Activated T-helper 1 cell treated with anti-CD3 and anti-CD28 coated beads, Interleukin-12 subunit alpha, Interleukin-12 subunit beta, Interleukin-2, Interleukin-4 antibody, amounts not matched to agents 30 ng/mL and 10 ng/mL and 1 ng/mL, durations not matched to agents 14 hours and 24 hours and 36 hours (primary cell): ENCODE data around the gene PELI2. TPM values are rescaled to one million over a fixed set of nuclear protein-coding genes. Genes with fewer than 3 reads are reported as not detected.
A peak's percentile ranks its signal among the peaks of the same experiment; 100 is the strongest.

Experiments used
- DNase-seq: peaks from one replicate; pipeline ENCODE4 v3.0.0; 2021; ENCODE audit warnings: low spot score
- H3K27ac Mint-ChIP-seq: one replicate; pipeline ENCODE4 v1.8.0; 2021; ENCODE audit warnings: mild to moderate bottlenecking, mixed read lengths
- H3K27me3 Mint-ChIP-seq: one replicate; pipeline ENCODE4 v1.8.0; 2022; ENCODE audit warnings: mild to moderate bottlenecking, moderate library complexity, mixed read lengths; ENCODE audit not compliant: insufficient read depth
- H3K36me3 Mint-ChIP-seq: one replicate; pipeline ENCODE4 v1.8.0; 2021; ENCODE audit warnings: low read depth, mixed read lengths
- H3K4me1 Mint-ChIP-seq: one replicate; pipeline ENCODE4 v1.8.0; 2021; ENCODE audit warnings: low read depth, mixed read lengths
- H3K4me3 Mint-ChIP-seq: one replicate; pipeline ENCODE4 v1.8.0; 2021; ENCODE audit warnings: mild to moderate bottlenecking, moderate library complexity, mixed read lengths
- H3K9me3 Mint-ChIP-seq: one replicate; pipeline ENCODE4 v1.8.0; 2021; ENCODE audit warnings: mixed read lengths
- intact Hi-C: fragments of 100-400 bp; cut with micrococcal nuclease; formaldehyde crosslinking; loops from one replicate; pipeline ENCODE4 v1.15.1; 2024
- total RNA-seq: library from RNA; stranded (reverse); gene quantifications from 2 replicates; pipeline ENCODE4 v1.2.3, GENCODE V29; 2022

The PELI2 gene
- total RNA-seq, 1 donor from 2014 or later = 4.5 TPM

DNA sequence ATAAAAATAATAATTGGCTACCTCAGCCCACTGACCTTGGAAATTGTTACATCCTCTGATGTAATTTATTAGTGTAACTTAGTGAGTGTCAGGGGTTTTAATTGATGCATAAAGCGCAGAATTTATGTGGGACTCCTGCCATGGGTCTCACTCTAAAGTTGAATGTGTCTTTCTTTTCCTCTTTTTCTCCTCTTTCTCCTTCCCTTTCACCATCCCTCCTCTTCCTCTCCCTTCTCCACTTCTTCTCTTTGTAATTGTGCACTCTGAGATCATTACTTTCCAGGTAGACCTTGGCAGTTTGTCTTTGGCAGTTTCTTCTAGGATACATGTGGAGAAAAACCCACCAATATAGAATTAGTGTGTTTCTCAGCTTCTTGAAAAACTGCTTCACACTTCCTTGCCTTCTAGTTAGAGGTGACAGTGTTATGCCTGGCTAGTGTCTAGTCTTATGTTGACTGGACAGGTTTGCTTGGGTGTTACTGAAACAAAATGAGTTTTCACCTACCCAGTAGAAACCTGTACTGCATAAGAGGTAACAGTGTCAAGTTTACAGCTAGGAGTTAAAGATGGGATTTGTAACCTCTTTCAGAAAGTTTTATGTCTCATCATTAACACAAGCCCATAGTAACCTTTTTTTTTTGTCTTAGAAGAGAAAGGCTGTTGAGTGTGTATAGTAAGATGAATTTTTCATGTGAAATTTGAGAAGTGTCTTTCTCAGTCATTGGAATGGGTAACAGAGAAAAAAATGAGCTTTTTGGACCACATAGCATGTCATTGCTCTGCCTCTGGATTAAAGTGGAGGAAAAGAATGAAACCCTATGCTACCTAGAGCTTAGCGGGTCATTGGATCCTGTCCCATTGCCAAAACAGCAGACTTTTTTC lies 18.6 kb downstream of the PELI2 start:
- H3K27me3 Mint-ChIP-seq = peaks cover 7% of the 10 kb centered on the region
- H3K4me1 Mint-ChIP-seq = peaks cover 19% of the 10 kb centered on the region

GRCh38 chr14:56137453-56137807 lies 19.2 kb downstream of the PELI2 start:
- no peak for DNase-seq
- intact Hi-C loops = loop anchor here (10.0 kb wide), 1 partner anchor 927 kb away; no protein-coding TSS in a partner anchor

More for the DNA sequence above, 18.6 kb downstream of the PELI2 start:
- Mint-ChIP-seq H3K27ac (no peak overlapping the region), H3K9me3 (no peaks in the 10 kb centered on the region), H3K4me3 (no peak overlapping the region), H3K36me3 (peaks cover 2% of the 10 kb centered on the region)
- intact Hi-C loops = loop anchor here (10.0 kb wide), 1 partner anchor 928 kb away; no protein-coding TSS in a partner anchor
- no peak for DNase-seq

GRCh38 chr14:56137849-56138248 lies 19.6 kb downstream of the PELI2 start:
- no peak for DNase-seq
- Mint-ChIP-seq H3K27me3 (peaks cover 7% of the 10 kb centered on the region), H3K4me3 (no peak overlapping the region), H3K27ac (no peak overlapping the region), H3K9me3 (no peaks in the 10 kb centered on the region), H3K36me3 (peaks cover 2% of the 10 kb centered on the region), H3K4me1 (peaks cover 17% of the 10 kb centered on the region)
- intact Hi-C loops = loop anchor here (10.0 kb wide), 1 partner anchor 927 kb away; no protein-coding TSS in a partner anchor

More at GRCh38 chr14:56137453-56137807, 19.2 kb downstream of the PELI2 start:
- Mint-ChIP-seq H3K36me3 (peaks cover 2% of the 10 kb centered on the region), H3K9me3 (no peaks in the 10 kb centered on the region), H3K27me3 (peaks cover 7% of the 10 kb centered on the region), H3K4me1 (peaks cover 17% of the 10 kb centered on the region), H3K27ac (no peak overlapping the region), H3K4me3 (no peak overlapping the region)

- H3K27ac Mint-ChIP-seq = no peak overlapping the region
- DNase-seq = no peak
- intact Hi-C loops = loop anchor here (10.0 kb wide), 1 partner anchor 926 kb away; no protein-coding TSS in a partner anchor
- H3K27me3 Mint-ChIP-seq = peaks cover 7% of the 10 kb centered on the region
- no peaks in the 10 kb centered on the region for H3K9me3 Mint-ChIP-seq
- no peak overlapping the region for H3K4me3 Mint-ChIP-seq
- peaks cover 17% of the 10 kb centered on the region for H3K4me1 Mint-ChIP-seq
- H3K36me3 Mint-ChIP-seq = peaks cover 2% of the 10 kb centered on the region
Observed at GRCh38 chr14:56138928-56139327, 20.7 kb downstream of the PELI2 start.

DNA sequence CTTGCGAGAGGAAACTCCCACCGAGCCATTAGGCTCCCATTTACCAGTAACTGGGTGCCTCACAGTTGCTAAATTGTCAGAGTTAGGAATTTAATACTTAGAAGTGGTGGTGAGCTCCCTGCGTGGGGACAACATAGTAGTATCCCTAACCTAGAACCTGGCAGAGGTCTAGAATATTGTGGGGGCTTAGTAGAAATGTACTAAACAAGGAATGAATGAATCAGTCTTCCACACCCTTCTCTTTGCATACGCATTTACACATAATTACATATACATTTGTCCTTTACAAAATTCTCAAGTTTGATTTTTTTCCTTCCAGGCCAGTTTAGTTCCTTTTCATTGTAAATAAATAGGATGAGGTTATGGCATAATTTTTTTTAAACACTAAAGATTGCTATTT lies 24.1 kb downstream of the PELI2 start:
- Mint-ChIP-seq H3K4me3 (no peak overlapping the region), H3K9me3 (no peaks in the 10 kb centered on the region), H3K4me1 (peaks cover 23% of the 10 kb centered on the region), H3K27me3 (no peaks in the 10 kb centered on the region), H3K36me3 (no peaks in the 10 kb centered on the region), H3K27ac (no peak overlapping the region)
- DNase-seq = no peak
- intact Hi-C loops = no loop called here

DNA sequence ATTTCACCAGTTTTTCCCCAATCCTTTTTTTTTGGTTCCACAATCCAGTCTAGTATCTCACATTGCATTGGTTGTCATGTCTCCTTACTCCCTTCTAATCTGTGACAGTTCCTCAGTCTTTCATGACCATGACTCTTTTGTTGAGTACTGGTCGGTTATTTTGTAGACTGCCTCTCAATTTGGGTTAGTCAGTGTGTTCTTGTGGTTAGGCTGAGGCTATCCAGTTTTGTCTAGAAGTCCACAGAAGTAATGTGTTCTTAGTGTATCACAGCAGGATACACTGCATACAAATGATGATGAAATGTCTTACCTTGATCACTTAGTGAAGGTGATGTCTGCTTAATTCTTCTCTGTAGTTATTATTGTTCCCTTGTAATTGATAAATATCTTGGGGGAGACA lies 24.8 kb downstream of the PELI2 start:
- Mint-ChIP-seq H3K4me1 (peaks cover 30% of the 10 kb centered on the region), H3K27me3 (no peaks in the 10 kb centered on the region)
- DNase-seq = no peak

GRCh38 chr14:56144176-56144575 lies 26.0 kb downstream of the PELI2 start:
- H3K4me3 Mint-ChIP-seq = no peak overlapping the region
- H3K27ac Mint-ChIP-seq = no peak overlapping the region
- no peaks in the 10 kb centered on the region for H3K36me3 Mint-ChIP-seq
- peaks cover 39% of the 10 kb centered on the region for H3K4me1 Mint-ChIP-seq
- intact Hi-C loops = loop anchor here (2.0 kb wide), 1 partner anchor 13 kb away; no protein-coding TSS in a partner anchor
- no peaks in the 10 kb centered on the region for H3K9me3 Mint-ChIP-seq
- H3K27me3 Mint-ChIP-seq = no peaks in the 10 kb centered on the region
- no peak for DNase-seq

More for the DNA sequence above, 24.8 kb downstream of the PELI2 start:
- intact Hi-C loops = no loop called here
- Mint-ChIP-seq H3K36me3 (no peaks in the 10 kb centered on the region), H3K9me3 (no peaks in the 10 kb centered on the region), H3K27ac (no peak overlapping the region), H3K4me3 (no peak overlapping the region)

DNA sequence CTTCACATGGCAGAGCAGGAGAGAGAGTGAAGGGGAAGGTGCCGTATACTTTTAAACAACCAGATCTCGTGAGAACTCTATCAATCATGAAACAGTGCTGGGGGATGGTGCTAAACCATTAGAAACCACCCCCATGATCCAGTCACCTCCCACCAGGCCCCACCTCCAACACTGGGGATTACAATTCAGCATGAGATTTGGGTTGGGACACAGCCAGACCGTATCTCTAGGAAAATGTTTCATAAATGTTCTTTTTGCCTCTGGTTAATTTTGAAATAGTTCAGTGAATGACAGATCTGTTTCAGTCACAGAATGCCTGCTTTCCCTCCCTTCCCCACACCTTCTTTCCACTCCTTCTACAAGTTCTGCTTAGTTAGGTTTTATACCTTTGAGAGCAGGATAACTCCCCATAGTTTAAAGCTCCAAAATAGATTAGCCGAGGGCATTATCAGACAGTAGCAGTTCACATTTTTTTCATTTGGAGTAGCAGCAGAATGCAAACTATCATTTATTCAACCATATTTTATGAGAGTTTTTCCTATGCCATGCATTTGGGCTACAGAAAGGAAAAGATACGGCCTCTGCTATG lies 27.1 kb downstream of the PELI2 start:
- DNase-seq = no peak
- no peak overlapping the region for H3K27ac Mint-ChIP-seq
- peaks cover 37% of the 10 kb centered on the region for H3K4me1 Mint-ChIP-seq
- H3K27me3 Mint-ChIP-seq = no peaks in the 10 kb centered on the region
- intact Hi-C loops = loop anchor here (2.0 kb wide), 1 partner anchor 14 kb away; no protein-coding TSS in a partner anchor
- H3K9me3 Mint-ChIP-seq = no peaks in the 10 kb centered on the region
- no peak overlapping the region for H3K4me3 Mint-ChIP-seq
- no peaks in the 10 kb centered on the region for H3K36me3 Mint-ChIP-seq

DNA sequence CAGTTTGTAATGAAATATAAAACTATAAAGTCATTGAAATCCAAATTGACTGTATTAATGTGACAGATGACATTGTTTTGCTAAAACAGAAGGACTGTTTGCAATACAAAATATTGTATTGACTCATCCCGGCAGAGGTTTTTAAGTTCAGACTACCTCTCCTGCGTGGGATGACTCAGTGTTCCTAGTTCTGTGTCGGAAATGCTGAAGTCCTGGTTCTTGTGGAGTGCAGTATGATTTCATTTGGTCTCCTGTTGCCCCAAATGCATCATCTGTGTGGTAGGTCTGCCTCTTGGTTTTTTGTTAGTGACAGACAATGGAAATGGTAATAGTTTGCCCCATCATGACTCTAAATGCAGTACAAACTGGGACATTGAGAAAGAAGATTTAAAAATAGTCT lies 27.8 kb downstream of the PELI2 start:
- no peak for DNase-seq
- intact Hi-C loops = loop anchor here (1.0 to 2.0 kb wide), 2 partner anchors 15 to 27 kb away; no protein-coding TSS in a partner anchor
- Mint-ChIP-seq H3K9me3 (no peaks in the 10 kb centered on the region), H3K4me3 (no peak overlapping the region), H3K36me3 (no peaks in the 10 kb centered on the region), H3K27me3 (no peaks in the 10 kb centered on the region), H3K27ac (peak overlapping the region; percentile 9), H3K4me1 (peaks cover 34% of the 10 kb centered on the region)

DNA sequence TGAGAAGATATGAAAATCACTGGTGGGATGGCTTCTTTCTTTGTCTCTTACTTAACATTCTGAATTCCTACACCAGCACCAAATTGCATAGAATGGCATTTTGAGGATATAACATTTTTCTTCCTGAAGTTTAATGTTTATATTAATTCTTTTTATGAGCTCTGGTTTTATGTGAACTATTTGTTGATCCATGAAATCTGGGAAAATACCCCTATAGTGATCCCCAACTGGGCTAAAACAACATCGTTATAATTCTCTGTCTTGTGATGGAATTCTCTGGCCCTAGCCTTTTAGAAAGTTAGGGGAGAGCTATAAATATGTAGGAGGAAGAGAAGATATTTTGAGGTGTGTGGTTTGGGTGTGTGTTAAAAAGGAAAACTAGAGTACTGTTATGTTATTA lies 29.2 kb downstream of the PELI2 start:
- Mint-ChIP-seq H3K36me3 (peaks cover 1% of the 10 kb centered on the region), H3K4me3 (no peak overlapping the region), H3K4me1 (peaks cover 34% of the 10 kb centered on the region), H3K27me3 (peaks cover 3% of the 10 kb centered on the region), H3K27ac (no peak overlapping the region), H3K9me3 (no peaks in the 10 kb centered on the region)
- intact Hi-C loops = no loop called here
- no peak for DNase-seq

DNA sequence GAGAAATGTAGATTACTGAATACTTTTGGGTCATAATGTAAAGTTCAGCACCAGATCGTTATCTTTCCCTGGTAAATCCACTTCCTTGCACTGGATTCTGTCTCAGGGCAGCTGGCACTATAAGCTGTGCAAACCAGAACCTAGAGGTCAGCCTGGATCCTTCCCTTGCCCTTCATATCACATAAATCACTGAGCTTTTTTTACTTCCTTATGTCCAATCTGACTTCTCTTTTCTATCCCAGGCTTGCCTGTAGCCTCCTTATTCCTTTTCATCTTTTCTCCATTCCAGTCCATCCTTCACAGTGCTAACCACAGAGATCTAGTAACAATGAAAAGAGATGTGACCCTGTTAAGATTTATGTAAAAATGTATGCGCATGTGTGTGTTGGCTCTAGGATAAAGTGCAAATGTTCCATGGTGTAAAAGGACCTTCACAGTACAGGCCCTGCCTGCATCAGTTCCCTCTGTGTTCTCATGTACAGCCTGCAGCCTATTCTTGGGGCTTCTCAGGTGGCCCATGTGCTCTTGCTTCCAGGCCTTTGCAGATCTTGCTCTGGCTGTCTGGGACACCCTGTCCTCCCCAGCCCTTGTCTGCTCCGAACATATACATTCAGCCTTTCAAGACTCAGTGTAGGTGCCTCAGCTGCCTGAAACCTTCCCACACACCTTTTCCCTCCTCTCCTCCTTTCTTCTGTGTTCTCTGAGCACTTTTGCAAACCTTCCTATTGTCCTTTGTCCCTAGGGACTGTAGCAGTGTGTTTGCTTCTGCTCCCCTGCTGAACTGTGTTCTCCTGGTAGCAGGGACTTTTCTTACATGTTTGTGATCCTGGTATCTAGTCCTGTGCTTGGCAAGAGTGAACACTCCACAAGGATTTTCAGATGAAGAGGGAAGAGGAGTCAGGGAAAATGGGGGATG lies 30.0 kb downstream of the PELI2 start:
- H3K4me3 Mint-ChIP-seq = no peak overlapping the region
- H3K27me3 Mint-ChIP-seq = peaks cover 3% of the 10 kb centered on the region
- H3K27ac Mint-ChIP-seq = no peak overlapping the region
- H3K9me3 Mint-ChIP-seq = no peaks in the 10 kb centered on the region
- H3K4me1 Mint-ChIP-seq = peaks cover 34% of the 10 kb centered on the region
- intact Hi-C loops = no loop called here
- DNase-seq = no peak
- H3K36me3 Mint-ChIP-seq = peaks cover 1% of the 10 kb centered on the region

DNA sequence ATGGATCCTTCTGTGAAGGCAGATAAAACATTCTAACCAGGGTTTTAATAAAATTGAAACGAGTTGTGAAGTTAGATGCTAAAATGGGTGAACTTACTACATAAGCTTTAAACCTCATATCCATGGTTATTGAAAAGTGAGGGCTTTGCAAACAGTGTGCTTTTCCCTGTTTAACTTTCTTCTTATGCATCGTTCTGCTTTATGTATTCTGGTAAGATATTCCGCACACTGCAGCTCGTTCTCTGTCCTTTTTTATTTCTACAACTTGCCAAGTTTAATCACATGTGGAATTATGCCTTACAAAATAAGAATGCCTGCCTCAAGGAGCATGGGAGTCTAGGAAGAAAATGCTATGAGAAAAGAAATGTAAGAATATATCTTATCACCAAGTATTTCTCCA lies 30.9 kb downstream of the PELI2 start:
- peaks cover 1% of the 10 kb centered on the region for H3K36me3 Mint-ChIP-seq
- no peak for DNase-seq
- H3K9me3 Mint-ChIP-seq = no peaks in the 10 kb centered on the region
- intact Hi-C loops = no loop called here
- H3K27me3 Mint-ChIP-seq = peaks cover 3% of the 10 kb centered on the region
- H3K4me3 Mint-ChIP-seq = no peak overlapping the region
- H3K4me1 Mint-ChIP-seq = peaks cover 34% of the 10 kb centered on the region
- H3K27ac Mint-ChIP-seq = no peak overlapping the region
